HepG2 (cell line): ENCODE results near the gene ZNF292. TPM values are rescaled to one million over a fixed set of nuclear protein-coding genes. Genes with fewer than 3 reads are reported as not detected.

ENCODE experiments used
- CHD2 ChIP-seq: IDR thresholded peaks from 2 replicates; pipeline ENCODE4 v1.6.1; 2011; ENCODE audit warnings: low read depth, low read length, improper control_type of control experiment
- MAFG ChIP-seq: sonication (generic); formaldehyde crosslinking; IDR thresholded peaks from 2 replicates; pipeline ENCODE4 v1.5.1; 2020; ENCODE audit warnings: mild to moderate bottlenecking, missing genetic modification reagents
- MZF1 ChIP-seq: sonication (generic); formaldehyde crosslinking; IDR thresholded peaks from 2 replicates; pipeline ENCODE4 v1.8.1; 2023; ENCODE audit warnings: mild to moderate bottlenecking, missing genetic modification reagents, borderline replicate concordance
- PHF20 ChIP-seq: sonication (generic); formaldehyde crosslinking; IDR thresholded peaks from 2 replicates; pipeline ENCODE4 v1.5.0; 2020; ENCODE audit warnings: mild to moderate bottlenecking, missing genetic modification reagents
- PHF5A ChIP-seq: IDR thresholded peaks from one replicate; pipeline ENCODE4 v1.6.1; 2018; ENCODE audit warnings: low read depth, missing genetic modification reagents; ENCODE audit not compliant: unreplicated experiment
- RXRA ChIP-seq: sonication (generic); formaldehyde crosslinking; IDR thresholded peaks from 2 replicates; pipeline ENCODE4 v1.5.1; 2020; ENCODE audit warnings: missing genetic modification reagents
- SIX1 ChIP-seq: sonication (generic); formaldehyde crosslinking; IDR thresholded peaks from 2 replicates; pipeline ENCODE4 v1.4.0; 2020; ENCODE audit warnings: missing genetic modification reagents, borderline replicate concordance
- TARDBP ChIP-seq: sonication (generic); formaldehyde crosslinking; IDR thresholded peaks from 2 replicates; pipeline ENCODE4 v1.8.0; 2022; ENCODE audit warnings: mild to moderate bottlenecking, missing genetic modification reagents
- ZNF3 ChIP-seq: IDR thresholded peaks from 2 replicates; pipeline ENCODE4 v1.7.0; 2017; ENCODE audit warnings: inconsistent platforms
- ZNF407 ChIP-seq: sonication (generic); formaldehyde crosslinking; IDR thresholded peaks from one replicate; pipeline ENCODE4 v1.5.1; 2020; ENCODE audit warnings: mild to moderate bottlenecking, missing genetic modification reagents; ENCODE audit errors: not compliant biosample characterization
- ZNF724P ChIP-seq: sonication (generic); formaldehyde crosslinking; IDR thresholded peaks from 2 replicates; pipeline ENCODE4 v1.8.0; 2022; ENCODE audit warnings: missing genetic modification reagents, borderline replicate concordance
- polyA plus RNA-seq, 8 experiments: library from polyadenylated mRNA; depleted of rRNA in 3 of 8; stranded (reverse) in 7 of 8; unstranded in 1 of 8; fragments of >200 nt; fragmentation: Illumina TruSeq in 4 of 8; extraction: Trizol in 4 of 8; gene quantifications; 2 replicates each; pipeline versions ENCODE4 v1.2.1 to v1.2.3, GENCODE V29; 2011 to 2016; ENCODE audit warnings: low read depth in 4 of 8, missing spikeins in 1 of 8, mixed read lengths in 1 of 8; ENCODE audit not compliant: insufficient read depth in 1 of 8
- total RNA-seq, 5 experiments: library from RNA; depleted of rRNA; stranded (reverse); fragments of >200 nt; fragmentation: Illumina TruSeq; extraction: Trizol; gene quantifications; 2 replicates each; pipeline ENCODE4 v1.2.3, GENCODE V29; 2016; ENCODE audit warnings: low read depth in 1 of 5

ZNF292 gene
- total and polyA plus RNA-seq, 2 of the 13 experiments (the other 11 are each of a cell fraction or from before 2014, with no cell fraction given), result 9.9 to 12.8 TPM

GRCh38 chr6:87136963-87137362, 18.4 kb upstream of the ZNF292 start (continued):
- TF ChIP-seq ZNF407 (CRISPR knock-in tag), result no peak
- no peak for TF ChIP-seq CHD2
- TF ChIP-seq MAFG (CRISPR knock-in tag), result no peak
- TF ChIP-seq TARDBP (CRISPR knock-in tag), result no peak
- no peak for TF ChIP-seq ZNF724P (CRISPR knock-in tag)
- TF ChIP-seq PHF20 (CRISPR knock-in tag), result no peak
- no peak for TF ChIP-seq PHF5A (CRISPR knock-in tag)
- TF ChIP-seq SIX1 (CRISPR knock-in tag), result no peak
- no peak for TF ChIP-seq ZNF3 (CRISPR knock-in tag)
- no peak for TF ChIP-seq MZF1
- TF ChIP-seq RXRA, result no peak
